Glutamatergic neuron (in vitro differentiated cells): ENCODE measurements around the gene SSUH2. TPM values are rescaled to one million over a fixed set of nuclear protein-coding genes. Genes with fewer than 3 reads are reported as not detected.

ENCODE experiments used
- DNase-seq: peaks from one replicate; pipeline ENCODE4 v3.0.0; 2022
- H3K27ac Mint-ChIP-seq: one replicate; pipeline ENCODE4 v1.8.0; 2020; ENCODE audit warnings: mild to moderate bottlenecking, mixed read lengths, inconsistent platforms; ENCODE audit not compliant: unreplicated experiment
- H3K27me3 Mint-ChIP-seq: one replicate; pipeline ENCODE4 v1.8.0; 2020; ENCODE audit warnings: mild to moderate bottlenecking, moderate library complexity, mixed read lengths, inconsistent platforms; ENCODE audit not compliant: unreplicated experiment
- H3K36me3 Mint-ChIP-seq: one replicate; pipeline ENCODE4 v1.8.0; 2020; ENCODE audit warnings: mild to moderate bottlenecking, mixed read lengths, inconsistent platforms; ENCODE audit not compliant: unreplicated experiment
- H3K4me1 Mint-ChIP-seq: one replicate; pipeline ENCODE4 v1.8.0; 2020; ENCODE audit warnings: mild to moderate bottlenecking, low read depth, mixed read lengths, inconsistent platforms; ENCODE audit not compliant: unreplicated experiment
- H3K4me3 Mint-ChIP-seq: one replicate; pipeline ENCODE4 v1.8.0; 2020; ENCODE audit warnings: mild to moderate bottlenecking, mixed read lengths, inconsistent platforms; ENCODE audit not compliant: unreplicated experiment
- H3K9me3 Mint-ChIP-seq: one replicate; pipeline ENCODE4 v1.8.0; 2020; ENCODE audit warnings: mild to moderate bottlenecking, moderate library complexity, mixed read lengths, inconsistent platforms; ENCODE audit not compliant: unreplicated experiment
- total RNA-seq: library from RNA; stranded (reverse); fragmentation: NEBNext Ultra II Directional; extraction: Animal tissue kit (Norgen Biotek cat#: 25700); gene quantifications from one replicate; pipeline ENCODE4 v1.2.1, GENCODE V29; 2021; ENCODE audit not compliant: unreplicated experiment
- TF ChIP-seq, protein P1 (sequence below): fragments of 200-600 bp; sonication (generic); IDR thresholded peaks from one replicate; pipeline ENCODE4 v1.5.0; 2021; ENCODE audit not compliant: partially characterized antibody, unreplicated experiment

Gene SSUH2
- total RNA-seq, 1 donor from 2014 or later, result 0.66 TPM

GRCh38 chr3:8578282-8578681, 66.3 kb downstream of the SSUH2 start:
- TF ChIP-seq, protein P1, sequence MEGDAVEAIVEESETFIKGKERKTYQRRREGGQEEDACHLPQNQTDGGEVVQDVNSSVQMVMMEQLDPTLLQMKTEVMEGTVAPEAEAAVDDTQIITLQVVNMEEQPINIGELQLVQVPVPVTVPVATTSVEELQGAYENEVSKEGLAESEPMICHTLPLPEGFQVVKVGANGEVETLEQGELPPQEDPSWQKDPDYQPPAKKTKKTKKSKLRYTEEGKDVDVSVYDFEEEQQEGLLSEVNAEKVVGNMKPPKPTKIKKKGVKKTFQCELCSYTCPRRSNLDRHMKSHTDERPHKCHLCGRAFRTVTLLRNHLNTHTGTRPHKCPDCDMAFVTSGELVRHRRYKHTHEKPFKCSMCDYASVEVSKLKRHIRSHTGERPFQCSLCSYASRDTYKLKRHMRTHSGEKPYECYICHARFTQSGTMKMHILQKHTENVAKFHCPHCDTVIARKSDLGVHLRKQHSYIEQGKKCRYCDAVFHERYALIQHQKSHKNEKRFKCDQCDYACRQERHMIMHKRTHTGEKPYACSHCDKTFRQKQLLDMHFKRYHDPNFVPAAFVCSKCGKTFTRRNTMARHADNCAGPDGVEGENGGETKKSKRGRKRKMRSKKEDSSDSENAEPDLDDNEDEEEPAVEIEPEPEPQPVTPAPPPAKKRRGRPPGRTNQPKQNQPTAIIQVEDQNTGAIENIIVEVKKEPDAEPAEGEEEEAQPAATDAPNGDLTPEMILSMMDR, result no peak
- no peak overlapping the region for H3K27ac Mint-ChIP-seq
- H3K36me3 Mint-ChIP-seq, result no peaks in the 10 kb centered on the region
- H3K4me1 Mint-ChIP-seq, result no peaks in the 10 kb centered on the region
- DNase-seq, result no peak
- H3K9me3 Mint-ChIP-seq, result no peaks in the 10 kb centered on the region
- H3K27me3 Mint-ChIP-seq, result no peaks in the 10 kb centered on the region
- H3K4me3 Mint-ChIP-seq, result no peak overlapping the region

- Mint-ChIP-seq H3K36me3 (no peaks in the 10 kb centered on the region), H3K4me1 (no peaks in the 10 kb centered on the region), H3K27me3 (no peaks in the 10 kb centered on the region), H3K27ac (no peak overlapping the region), H3K4me3 (no peak overlapping the region), H3K9me3 (no peaks in the 10 kb centered on the region)
- no peak for DNase-seq
- TF ChIP-seq, protein P1, result no peak
These were observed 67.6 kb downstream of the SSUH2 start for GRCh38 chr3:8576841-8577571.

GRCh38 chr3:8576436-8576835, 68.2 kb downstream of the SSUH2 start:
- Mint-ChIP-seq H3K36me3 (no peaks in the 10 kb centered on the region), H3K27me3 (no peaks in the 10 kb centered on the region), H3K4me3 (no peak overlapping the region), H3K4me1 (no peaks in the 10 kb centered on the region), H3K9me3 (no peaks in the 10 kb centered on the region), H3K27ac (no peak overlapping the region)
- no peak for DNase-seq
- TF ChIP-seq, protein P1, result no peak

DNA sequence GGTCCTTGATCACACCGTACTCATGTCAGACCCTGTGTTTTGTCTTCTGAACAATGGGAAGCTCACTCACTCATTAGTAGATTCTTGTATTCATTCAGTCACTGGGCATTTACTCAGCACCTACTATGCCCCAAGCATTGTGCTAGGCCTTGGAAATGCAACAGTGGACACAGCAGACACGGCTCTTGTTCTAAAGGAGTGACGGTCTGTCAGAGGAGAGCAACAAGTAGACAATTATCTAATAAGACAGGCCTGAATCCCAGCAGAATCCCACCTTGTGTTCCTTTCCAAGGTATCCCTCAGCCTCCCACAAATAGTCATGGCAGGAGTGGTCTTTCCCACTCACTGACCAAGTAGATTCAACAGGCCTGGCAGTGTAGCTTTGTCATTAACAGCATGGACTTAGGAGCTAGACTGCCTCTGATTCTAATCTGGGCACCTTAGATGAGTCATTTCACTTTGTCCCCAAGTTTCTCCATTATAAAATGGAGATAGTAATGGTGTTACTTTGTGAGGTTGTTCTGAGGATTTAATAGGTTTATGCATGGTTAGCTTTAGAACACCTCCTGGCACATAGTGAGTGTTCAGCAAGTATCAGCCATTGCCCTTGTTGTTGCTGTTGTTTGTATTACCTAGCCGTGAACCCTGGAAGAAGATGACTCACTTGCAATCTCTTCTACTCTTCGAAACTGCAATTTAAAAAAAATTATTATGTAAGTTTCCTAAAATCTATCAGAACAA, 69.1 kb downstream of the SSUH2 start:
- no peaks in the 10 kb centered on the region for H3K9me3 Mint-ChIP-seq
- H3K27me3 Mint-ChIP-seq, result no peaks in the 10 kb centered on the region
- H3K27ac Mint-ChIP-seq, result no peak overlapping the region
- TF ChIP-seq, protein P1, result no peak
- no peak for DNase-seq
- H3K36me3 Mint-ChIP-seq, result no peaks in the 10 kb centered on the region
- no peak overlapping the region for H3K4me3 Mint-ChIP-seq
- H3K4me1 Mint-ChIP-seq, result no peaks in the 10 kb centered on the region
